ENCODE data around the gene MSI1. TPM values are rescaled to one million over a fixed set of nuclear protein-coding genes. Genes with fewer than 3 reads are reported as not detected.

The MSI1 gene
- total RNA-seq, 2 donors from 2014 or later = 0.93 to 2.9 TPM

- Histone ChIP-seq H3K4me3 (no peak overlapping the region), H3K9me3 (no peaks in the 10 kb centered on the region), H3K27ac (no peak overlapping the region), H3K4me1 (no peaks in the 10 kb centered on the region), H3K27me3 (no peaks in the 10 kb centered on the region), H3K36me3 (no peaks in the 10 kb centered on the region)
- TF ChIP-seq, protein P1, sequence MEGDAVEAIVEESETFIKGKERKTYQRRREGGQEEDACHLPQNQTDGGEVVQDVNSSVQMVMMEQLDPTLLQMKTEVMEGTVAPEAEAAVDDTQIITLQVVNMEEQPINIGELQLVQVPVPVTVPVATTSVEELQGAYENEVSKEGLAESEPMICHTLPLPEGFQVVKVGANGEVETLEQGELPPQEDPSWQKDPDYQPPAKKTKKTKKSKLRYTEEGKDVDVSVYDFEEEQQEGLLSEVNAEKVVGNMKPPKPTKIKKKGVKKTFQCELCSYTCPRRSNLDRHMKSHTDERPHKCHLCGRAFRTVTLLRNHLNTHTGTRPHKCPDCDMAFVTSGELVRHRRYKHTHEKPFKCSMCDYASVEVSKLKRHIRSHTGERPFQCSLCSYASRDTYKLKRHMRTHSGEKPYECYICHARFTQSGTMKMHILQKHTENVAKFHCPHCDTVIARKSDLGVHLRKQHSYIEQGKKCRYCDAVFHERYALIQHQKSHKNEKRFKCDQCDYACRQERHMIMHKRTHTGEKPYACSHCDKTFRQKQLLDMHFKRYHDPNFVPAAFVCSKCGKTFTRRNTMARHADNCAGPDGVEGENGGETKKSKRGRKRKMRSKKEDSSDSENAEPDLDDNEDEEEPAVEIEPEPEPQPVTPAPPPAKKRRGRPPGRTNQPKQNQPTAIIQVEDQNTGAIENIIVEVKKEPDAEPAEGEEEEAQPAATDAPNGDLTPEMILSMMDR (IDR thresholded peaks at IDR 0.05) = no peak
- no peak for DNase-seq (ENCODE audit: low spot score)
These were observed 36.4 kb downstream of the MSI1 start for GRCh38 chr12:120332523-120332922.

GRCh38 chr12:120332041-120332440, 36.9 kb downstream of the MSI1 start:
- no peaks in the 10 kb centered on the region for H3K36me3 ChIP-seq
- no peak overlapping the region for H3K27ac ChIP-seq
- no peaks in the 10 kb centered on the region for H3K9me3 ChIP-seq
- no peak overlapping the region for H3K4me3 ChIP-seq
- no peak for DNase-seq (ENCODE audit: low spot score)
- TF ChIP-seq, protein P1 (IDR thresholded peaks at IDR 0.05) = no peak
- H3K27me3 ChIP-seq = no peaks in the 10 kb centered on the region
- no peaks in the 10 kb centered on the region for H3K4me1 ChIP-seq

- Histone ChIP-seq H3K27me3 (no peaks in the 10 kb centered on the region), H3K9me3 (no peaks in the 10 kb centered on the region)
These were observed 37.6 kb downstream of the MSI1 start for GRCh38 chr12:120331390-120331789.

DNA sequence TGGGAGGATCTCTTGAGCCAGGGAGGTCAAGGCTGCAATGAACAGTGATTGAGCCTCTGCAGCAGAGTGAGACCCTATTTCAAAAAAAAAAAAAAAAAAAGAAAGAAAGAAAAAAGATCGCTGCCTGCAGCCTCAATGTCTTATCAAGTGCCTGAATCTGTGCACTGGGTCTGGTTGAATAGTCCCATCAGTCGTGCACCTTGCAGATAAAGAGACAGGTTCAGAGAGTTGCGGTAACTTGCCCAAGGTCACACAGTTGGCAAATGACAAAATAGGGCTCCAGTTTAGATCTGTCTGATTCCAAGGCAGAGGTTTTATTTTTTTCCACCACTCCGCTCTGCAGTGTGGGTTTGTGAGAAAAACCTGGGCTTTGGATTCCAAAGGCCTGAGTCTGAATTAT, 40.7 kb downstream of the MSI1 start:
- H3K4me3 ChIP-seq = no peak overlapping the region
- TF ChIP-seq, protein P1 (IDR thresholded peaks at IDR 0.05) = no peak
- DNase-seq (ENCODE audit: low spot score) = no peak
- H3K4me1 ChIP-seq = no peaks in the 10 kb centered on the region
- no peak overlapping the region for H3K27ac ChIP-seq
- H3K27me3 ChIP-seq = no peaks in the 10 kb centered on the region
- H3K36me3 ChIP-seq = no peaks in the 10 kb centered on the region
- no peaks in the 10 kb centered on the region for H3K9me3 ChIP-seq

More at GRCh38 chr12:120331390-120331789, 37.6 kb downstream of the MSI1 start:
- DNase-seq (ENCODE audit: low spot score) = no peak
- no peaks in the 10 kb centered on the region for H3K36me3 ChIP-seq
- no peaks in the 10 kb centered on the region for H3K4me1 ChIP-seq
- no peak overlapping the region for H3K27ac ChIP-seq
- H3K4me3 ChIP-seq = no peak overlapping the region
- TF ChIP-seq, protein P1 (IDR thresholded peaks at IDR 0.05) = no peak

DNA sequence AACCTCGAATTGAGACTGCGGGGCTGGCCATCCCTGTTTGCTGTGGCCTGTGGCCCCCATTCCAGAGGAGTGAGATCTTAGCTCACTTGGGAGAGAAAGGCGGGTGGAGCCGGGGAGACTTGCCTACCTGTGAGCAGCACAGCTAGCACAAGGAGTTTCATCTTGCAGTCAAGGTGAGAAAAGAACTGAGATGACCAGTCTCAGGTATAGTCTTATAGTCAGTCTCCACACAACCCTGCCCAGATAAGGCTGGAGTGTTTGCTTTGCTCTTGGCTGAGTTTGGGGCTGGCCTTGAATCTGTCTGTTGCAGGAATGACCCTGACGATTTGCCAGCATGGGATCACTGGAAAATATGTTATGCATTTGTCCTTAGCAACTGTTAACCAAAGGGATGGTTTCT, 41.4 kb downstream of the MSI1 start, which contains the start of gene PLA2G1B:
Gene PLA2G1B, minus strand, starts transcription at position 187 of the 400 bp plus-strand sequence. Its CDS starts 26 bp downstream, at position 161.
- H3K36me3 ChIP-seq = no peaks in the 10 kb centered on the region
- no peaks in the 10 kb centered on the region for H3K27me3 ChIP-seq
- DNase-seq (ENCODE audit: low spot score) = no peak
- H3K27ac ChIP-seq = no peak within 1 kb of the TSS
- TF ChIP-seq, protein P1 (IDR thresholded peaks at IDR 0.05) = no peak
- no peaks in the 10 kb centered on the region for H3K4me1 ChIP-seq
- H3K4me3 ChIP-seq = no peak within 1 kb of the TSS
- no peaks in the 10 kb centered on the region for H3K9me3 ChIP-seq

- TF ChIP-seq, protein P1 (IDR thresholded peaks at IDR 0.05) = no peak
- no peaks in the 10 kb centered on the region for H3K4me1 ChIP-seq
- H3K4me3 ChIP-seq = no peak overlapping the region
- H3K36me3 ChIP-seq = no peaks in the 10 kb centered on the region
- no peaks in the 10 kb centered on the region for H3K27me3 ChIP-seq
- DNase-seq (ENCODE audit: low spot score) = no peak
- no peak overlapping the region for H3K27ac ChIP-seq
- H3K9me3 ChIP-seq = no peaks in the 10 kb centered on the region
These were observed 44.0 kb downstream of the MSI1 start for GRCh38 chr12:120324841-120325417.

Data from right atrium auricular region (tissue), 2 donors.